ENCODE measurements around the gene NAPG.
"Not testable (repeated sequence)": the region's sequence is repeated elsewhere in the genome, so short reads cannot be mapped to it uniquely, and the experiment has no call there.

The NAPG gene

GRCh38 chr18:10580215-10580614, 54.4 kb downstream of the NAPG start:
- DNase-seq (ENCODE audit: low read depth) = no peak
- H3K4me3 ChIP-seq (ENCODE audit: low read length) = no peak overlapping the region
- TF ChIP-seq, protein P1, sequence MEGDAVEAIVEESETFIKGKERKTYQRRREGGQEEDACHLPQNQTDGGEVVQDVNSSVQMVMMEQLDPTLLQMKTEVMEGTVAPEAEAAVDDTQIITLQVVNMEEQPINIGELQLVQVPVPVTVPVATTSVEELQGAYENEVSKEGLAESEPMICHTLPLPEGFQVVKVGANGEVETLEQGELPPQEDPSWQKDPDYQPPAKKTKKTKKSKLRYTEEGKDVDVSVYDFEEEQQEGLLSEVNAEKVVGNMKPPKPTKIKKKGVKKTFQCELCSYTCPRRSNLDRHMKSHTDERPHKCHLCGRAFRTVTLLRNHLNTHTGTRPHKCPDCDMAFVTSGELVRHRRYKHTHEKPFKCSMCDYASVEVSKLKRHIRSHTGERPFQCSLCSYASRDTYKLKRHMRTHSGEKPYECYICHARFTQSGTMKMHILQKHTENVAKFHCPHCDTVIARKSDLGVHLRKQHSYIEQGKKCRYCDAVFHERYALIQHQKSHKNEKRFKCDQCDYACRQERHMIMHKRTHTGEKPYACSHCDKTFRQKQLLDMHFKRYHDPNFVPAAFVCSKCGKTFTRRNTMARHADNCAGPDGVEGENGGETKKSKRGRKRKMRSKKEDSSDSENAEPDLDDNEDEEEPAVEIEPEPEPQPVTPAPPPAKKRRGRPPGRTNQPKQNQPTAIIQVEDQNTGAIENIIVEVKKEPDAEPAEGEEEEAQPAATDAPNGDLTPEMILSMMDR (conservative IDR thresholded peaks at IDR 0.05; ENCODE audit: low read length) = no peak

- H3K4me3 ChIP-seq (ENCODE audit: low read length) = no peak overlapping the region
- TF ChIP-seq, protein P1 (conservative IDR thresholded peaks at IDR 0.05; ENCODE audit: low read length) = no peak
- no peak for DNase-seq (ENCODE audit: low read depth)
Observed at GRCh38 chr18:10585260-10585659, 59.4 kb downstream of the NAPG start.

DNA sequence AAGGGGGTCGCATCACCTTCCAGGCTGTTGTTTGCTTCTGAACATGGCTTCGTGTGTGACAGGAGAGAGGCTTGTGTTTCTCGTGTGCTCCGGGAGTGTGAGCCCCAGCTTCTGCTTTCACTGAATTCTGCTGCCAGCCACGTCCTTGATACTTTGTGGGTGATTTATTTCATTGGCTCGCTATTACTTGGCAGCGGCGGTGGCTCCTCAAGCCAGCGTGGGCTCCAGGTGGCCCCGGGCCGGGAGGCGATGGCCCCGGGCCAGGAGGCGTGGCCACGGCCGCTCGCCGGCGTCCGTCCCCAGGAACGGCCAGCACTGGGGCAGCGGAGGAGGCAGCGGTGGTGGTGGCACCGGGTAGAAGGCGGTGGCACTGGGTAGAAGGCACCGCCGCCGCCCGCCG, 63.1 kb downstream of the NAPG start:
- DNase-seq (ENCODE audit: low read depth) = no peak
- H3K4me3 ChIP-seq (ENCODE audit: low read length) = no peak overlapping the region
- TF ChIP-seq, protein P1 (conservative IDR thresholded peaks at IDR 0.05; ENCODE audit: low read length) = no peak

DNA sequence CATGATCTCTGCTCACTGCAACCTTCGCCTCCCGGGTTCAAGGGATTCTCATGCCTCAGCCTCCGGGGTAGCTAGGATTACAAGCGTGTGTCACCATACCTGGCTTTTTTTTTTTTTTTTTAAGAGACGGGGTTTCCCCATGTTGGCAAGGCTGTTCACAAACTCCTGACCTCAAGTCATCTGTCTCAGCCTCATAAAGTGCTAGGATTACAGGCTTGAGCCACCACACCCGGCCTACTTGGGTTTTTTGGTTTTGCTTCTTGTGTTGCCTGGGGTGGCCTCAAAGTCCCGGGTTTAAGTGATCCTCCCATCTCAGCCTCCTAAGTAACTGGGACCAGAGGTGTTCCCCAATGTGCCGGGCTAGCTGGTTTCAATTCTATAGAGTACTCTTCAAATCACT, 64.6 kb downstream of the NAPG start:
- H3K4me3 ChIP-seq (ENCODE audit: low read length) = no peak overlapping the region
- TF ChIP-seq, protein P1 (conservative IDR thresholded peaks at IDR 0.05; ENCODE audit: low read length) = no peak
- no peak for DNase-seq (ENCODE audit: low read depth)

- no peak for DNase-seq (ENCODE audit: low read depth)
- H3K4me3 ChIP-seq (ENCODE audit: low read length) = no peak overlapping the region
- TF ChIP-seq, protein P1 (conservative IDR thresholded peaks at IDR 0.05; ENCODE audit: low read length) = no peak
Observed at GRCh38 chr18:10591896-10592295, 66.1 kb downstream of the NAPG start.

- DNase-seq (ENCODE audit: low read depth); H3K4me3 ChIP-seq (ENCODE audit: low read length): not testable (repeated sequence)
Observed at GRCh38 chr18:10593366-10594022, 67.7 kb downstream of the NAPG start.

DNA sequence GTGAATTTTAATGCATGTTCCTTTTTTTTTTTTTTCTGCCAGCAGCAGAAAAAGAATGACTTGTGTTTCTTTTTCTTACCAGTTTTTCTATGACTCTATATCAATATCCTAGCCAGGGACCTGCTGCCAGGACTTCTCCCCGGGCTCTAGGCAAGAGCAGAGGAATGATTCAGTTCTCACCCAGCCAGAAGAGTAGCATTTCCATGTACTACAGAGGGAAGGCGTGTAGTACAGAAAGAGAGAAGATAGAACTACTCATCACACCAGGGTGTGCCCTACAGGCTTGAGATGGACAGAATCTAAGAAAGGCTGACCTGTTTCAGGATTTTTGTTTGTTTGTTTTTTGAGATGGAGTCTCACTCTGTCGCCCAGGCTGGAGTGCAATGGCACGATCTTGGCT, 70.1 kb downstream of the NAPG start:
- H3K4me3 ChIP-seq (ENCODE audit: low read length); DNase-seq (ENCODE audit: low read depth): not testable (repeated sequence)

GRCh38 chr18:10597695-10598094, 71.9 kb downstream of the NAPG start:
- not testable (repeated sequence) for DNase-seq (ENCODE audit: low read depth); H3K4me3 ChIP-seq (ENCODE audit: low read length)

- not testable (repeated sequence) for DNase-seq (ENCODE audit: low read depth); H3K4me3 ChIP-seq (ENCODE audit: low read length)
Observed at GRCh38 chr18:10600701-10601100, 74.9 kb downstream of the NAPG start.
